HEK293 (cell line): ENCODE results near the gene HTRA2.

Experiments
- CTCF ChIA-PET: fragments of 350-600 bp; formaldehyde crosslinking; extraction: SDS; loops from one replicate; lab custom pipeline; 2021; ENCODE audit warnings: antibody characterized with exemption; lab: Yijun Ruan, JAX
- POLR2A ChIA-PET: fragments of 300-600 bp; formaldehyde crosslinking; extraction: SDS; loops from one replicate; lab custom pipeline; 2020; ENCODE audit warnings: antibody characterized with exemption, inconsistent platforms; lab: Yijun Ruan, JAX
- H3K27ac ChIP-seq: fragments of 200-500 bp; sonication (Bioruptor generic); 2 replicates; pipeline ENCODE4 v1.5.1; 2014; ENCODE audit warnings: low read depth, low read length, control low read depth, inconsistent platforms; ENCODE audit errors: extremely low read depth
- H3K36me3 ChIP-seq, 2 experiments: fragments of 200-500 bp in 1 of 2; sonication (Bioruptor generic) in 1 of 2; 1 replicate in 1 of 2; 2 replicates in 1 of 2; pipeline ENCODE4 v1.5.1; 2014 to 2017; ENCODE audit warnings: inconsistent platforms in 2 of 2, low read length in 2 of 2; ENCODE audit not compliant: control insufficient read depth in 2 of 2, insufficient read depth in 1 of 2
- H3K4me1 ChIP-seq: fragments of 200-500 bp; sonication (Bioruptor generic); 2 replicates; pipeline ENCODE4 v1.5.1; 2014; ENCODE audit warnings: mild to moderate bottlenecking, low read length, inconsistent platforms; ENCODE audit not compliant: control insufficient read depth, insufficient read depth
- H3K4me3 ChIP-seq: 2 replicates; pipeline ENCODE4 v1.5.1; 2011; ENCODE audit warnings: low read depth, mild to moderate bottlenecking, control low read depth, low read length, moderate library complexity
- H3K9me3 ChIP-seq: fragments of 200-500 bp; sonication (Bioruptor generic); 2 replicates; pipeline ENCODE4 v1.5.1; 2014; ENCODE audit warnings: low read depth, low read length, inconsistent platforms; ENCODE audit not compliant: control insufficient read depth, insufficient read depth
- HOXA7 ChIP-seq: sonication (generic); formaldehyde crosslinking; IDR thresholded peaks from 2 replicates; pipeline ENCODE4 v1.8.1; 2022; ENCODE audit warnings: missing genetic modification reagents, borderline replicate concordance
- IKZF3 ChIP-seq: fragments of 450-650 bp; IDR thresholded peaks from 2 replicates; pipeline ENCODE4 v1.5.0; 2018; ENCODE audit warnings: missing biosample characterization, mild to moderate bottlenecking, missing genetic modification characterization, moderate library complexity
- PRDM1 ChIP-seq: fragments of 450-650 bp; formaldehyde crosslinking; IDR thresholded peaks from 2 replicates; pipeline ENCODE4; 2016; ENCODE audit warnings: missing biosample characterization, missing genetic modification characterization
- SCRT2 ChIP-seq: fragments of 450-650 bp; formaldehyde crosslinking; IDR thresholded peaks from 2 replicates; pipeline ENCODE4 v1.5.1; 2016; ENCODE audit warnings: missing biosample characterization, missing genetic modification characterization
- SP7 ChIP-seq: fragments of 450-650 bp; formaldehyde crosslinking; IDR thresholded peaks from 2 replicates; pipeline ENCODE4 v1.5.1; 2016; ENCODE audit warnings: missing biosample characterization, missing genetic modification characterization
- ZIC2 ChIP-seq: fragments of 450-650 bp; formaldehyde crosslinking; IDR thresholded peaks from 2 replicates; pipeline ENCODE4 v1.5.1; 2016; ENCODE audit warnings: missing biosample characterization, missing genetic modification characterization
- ZNF148 ChIP-seq: fragments of 450-650 bp; formaldehyde crosslinking; IDR thresholded peaks from 2 replicates; pipeline ENCODE4 v1.5.0; 2017; ENCODE audit warnings: missing biosample characterization, missing genetic modification characterization, borderline replicate concordance
- ZNF311 ChIP-seq: fragments of 450-650 bp; formaldehyde crosslinking; IDR thresholded peaks from 2 replicates; pipeline ENCODE4 v1.5.1; 2017; ENCODE audit warnings: missing biosample characterization, missing genetic modification characterization, borderline replicate concordance
- ZNF341 ChIP-seq: fragments of 450-650 bp; formaldehyde crosslinking; IDR thresholded peaks from 2 replicates; pipeline ENCODE4; 2016; ENCODE audit warnings: low read depth, missing biosample characterization, missing genetic modification characterization
- ZNF433 ChIP-seq: fragments of 450-650 bp; formaldehyde crosslinking; IDR thresholded peaks from 2 replicates; pipeline ENCODE4 v1.5.1; 2016; ENCODE audit warnings: missing biosample characterization, missing genetic modification characterization, low read depth
- ZNF529 ChIP-seq: fragments of 450-650 bp; formaldehyde crosslinking; IDR thresholded peaks from 2 replicates; pipeline ENCODE4 v1.5.1; 2017; ENCODE audit warnings: missing genetic modification characterization, missing biosample characterization; ENCODE audit not compliant: insufficient replicate concordance
- ZNF544 ChIP-seq: fragments of 450-650 bp; formaldehyde crosslinking; IDR thresholded peaks from 2 replicates; pipeline ENCODE4 v1.5.0; 2017; ENCODE audit warnings: missing biosample characterization, missing genetic modification characterization
- ZNF560 ChIP-seq: fragments of 450-650 bp; formaldehyde crosslinking; IDR thresholded peaks from 2 replicates; pipeline ENCODE4 v1.5.1; 2017; ENCODE audit warnings: missing biosample characterization, missing genetic modification characterization, borderline replicate concordance
- ZNF585B ChIP-seq: fragments of 450-650 bp; formaldehyde crosslinking; IDR thresholded peaks from 2 replicates; pipeline ENCODE4 v1.5.1; 2016; ENCODE audit warnings: missing biosample characterization, missing genetic modification characterization
- ZNF776 ChIP-seq: fragments of 450-650 bp; formaldehyde crosslinking; IDR thresholded peaks from 2 replicates; pipeline ENCODE4 v1.5.0; 2017; ENCODE audit warnings: missing biosample characterization, missing genetic modification characterization, borderline replicate concordance
- ZNF837 ChIP-seq: fragments of 450-650 bp; formaldehyde crosslinking; IDR thresholded peaks from 2 replicates; pipeline ENCODE4 v1.5.1; 2016; ENCODE audit warnings: missing biosample characterization, missing genetic modification characterization
- TF ChIP-seq, protein P1 (sequence below): fragments of 450-650 bp; formaldehyde crosslinking; IDR thresholded peaks from 2 replicates; pipeline ENCODE4 v1.5.1; 2017; ENCODE audit warnings: missing biosample characterization, missing genetic modification characterization
- TF ChIP-seq, protein P2 (sequence below): fragments of 450-650 bp; formaldehyde crosslinking; IDR thresholded peaks from 2 replicates; pipeline ENCODE4 v1.5.1; 2016; ENCODE audit warnings: missing biosample characterization, missing genetic modification characterization

Gene HTRA2

GRCh38 chr2:74498500-74499266 is 31.1 kb upstream of the HTRA2 start:
- H3K27ac ChIP-seq = no peak overlapping the region
- H3K36me3 ChIP-seq = peaks cover 0 to 8% of the 10 kb centered on the region in 2 experiments; a peak in 1 of 3 replicates
- TF ChIP-seq SCRT2 (peak; percentile 87), ZNF560 (no peak), ZIC2 (no peak)
- POLR2A ChIA-PET = no interaction called here
- H3K9me3 ChIP-seq = no peaks in the 10 kb centered on the region
- no peak overlapping the region for H3K4me3 ChIP-seq
- CTCF ChIA-PET = no interaction called here
- H3K4me1 ChIP-seq = no peaks in the 10 kb centered on the region

DNA sequence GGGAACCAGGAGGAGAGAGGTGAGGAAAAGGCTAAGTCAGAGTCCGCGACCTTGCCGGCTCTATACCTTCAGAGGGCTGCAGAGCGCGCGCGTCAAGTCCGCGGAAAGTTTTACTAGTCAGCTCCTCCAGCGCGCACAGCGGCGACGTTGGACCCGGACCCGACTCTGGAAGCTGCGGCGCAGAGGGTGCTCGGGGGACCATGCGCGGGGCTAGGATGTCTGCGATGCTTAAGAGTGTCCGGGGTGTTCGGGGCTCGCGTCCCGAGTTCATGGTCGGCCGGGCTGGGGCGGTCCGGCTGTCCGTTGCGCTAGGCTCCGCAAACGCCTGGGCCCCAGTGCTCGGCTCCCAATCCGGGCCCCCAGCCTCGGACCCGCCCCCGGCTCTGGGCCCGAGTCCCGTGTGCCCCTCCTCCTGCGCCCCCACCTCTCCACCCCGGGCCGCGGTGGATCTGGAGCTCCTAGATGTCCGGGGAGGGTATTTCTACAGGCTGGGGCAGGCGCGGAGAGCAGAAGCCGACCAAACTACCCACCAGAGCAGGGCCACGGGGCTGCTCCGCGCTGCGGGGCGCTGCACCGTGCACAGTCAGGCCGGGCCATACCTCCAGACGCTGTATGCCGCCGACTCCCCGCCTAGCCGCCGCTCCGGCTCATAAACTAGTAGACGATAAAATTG is 30.3 kb upstream of the HTRA2 start, which contains the start of gene LBX2:
TSS of gene LBX2 (minus strand) at position 337 of the 673 bp plus-strand sequence. CDS start at position 271, 66 bp downstream.
- H3K36me3 ChIP-seq = peaks cover 0 to 6% of the 10 kb centered on the region in 2 experiments; a peak in 1 of 3 replicates
- TF ChIP-seq SCRT2 (peak; percentile 11; the same call in 1 of the 2 replicates), ZNF148 (tag by site-specific recombination) (no peak)
- H3K9me3 ChIP-seq = no peaks in the 10 kb centered on the region
- CTCF ChIA-PET = interaction anchor here (1.0 kb wide), 1 partner anchor 17 kb away, joined by 4 read pairs; the partner anchor contains the start of genes CCDC142 and TTC31
- H3K27ac ChIP-seq = no peak within 1 kb of the TSS
- H3K4me3 ChIP-seq = no peak within 1 kb of the TSS
- no peaks in the 10 kb centered on the region for H3K4me1 ChIP-seq
- POLR2A ChIA-PET = no interaction called here

- H3K9me3 ChIP-seq = no peaks in the 10 kb centered on the region
- CTCF ChIA-PET = interaction anchor here (0.7 to 1.0 kb wide), 4 partner anchors 17 to 141 kb away, joined by 3 to 4 read pairs (median 4); partner anchors contain the start of genes CCDC142 and TTC31
Measured at GRCh38 chr2:74499940-74500577, 29.7 kb upstream of the HTRA2 start.

More at GRCh38 chr2:74499940-74500577, 29.7 kb upstream of the HTRA2 start:
- Histone ChIP-seq H3K36me3 (peaks cover 0 to 10% of the 10 kb centered on the region in 2 experiments; a peak in 2 of 3 replicates), H3K4me1 (no peaks in the 10 kb centered on the region)
- POLR2A ChIA-PET = interaction anchor here (1.2 kb wide), 1 partner anchor 10 kb away, joined by 3 read pairs; no protein-coding TSS in a partner anchor
- no peak for TF ChIP-seq HOXA7
- no peak for TF ChIP-seq PRDM1 (tag by site-specific recombination)
- TF ChIP-seq IKZF3 (tag by site-specific recombination) = no peak
- no peak for TF ChIP-seq ZNF311 (tag by site-specific recombination)
- no peak for TF ChIP-seq ZNF529 (tag by site-specific recombination)
- no peak for TF ChIP-seq ZNF837
- no peak for TF ChIP-seq ZNF341
- TF ChIP-seq, protein P1, sequence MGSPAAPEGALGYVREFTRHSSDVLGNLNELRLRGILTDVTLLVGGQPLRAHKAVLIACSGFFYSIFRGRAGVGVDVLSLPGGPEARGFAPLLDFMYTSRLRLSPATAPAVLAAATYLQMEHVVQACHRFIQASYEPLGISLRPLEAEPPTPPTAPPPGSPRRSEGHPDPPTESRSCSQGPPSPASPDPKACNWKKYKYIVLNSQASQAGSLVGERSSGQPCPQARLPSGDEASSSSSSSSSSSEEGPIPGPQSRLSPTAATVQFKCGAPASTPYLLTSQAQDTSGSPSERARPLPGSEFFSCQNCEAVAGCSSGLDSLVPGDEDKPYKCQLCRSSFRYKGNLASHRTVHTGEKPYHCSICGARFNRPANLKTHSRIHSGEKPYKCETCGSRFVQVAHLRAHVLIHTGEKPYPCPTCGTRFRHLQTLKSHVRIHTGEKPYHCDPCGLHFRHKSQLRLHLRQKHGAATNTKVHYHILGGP = no peak
- TF ChIP-seq SP7 = no peak
- no peak for TF ChIP-seq ZNF585B
- TF ChIP-seq, protein P2, sequence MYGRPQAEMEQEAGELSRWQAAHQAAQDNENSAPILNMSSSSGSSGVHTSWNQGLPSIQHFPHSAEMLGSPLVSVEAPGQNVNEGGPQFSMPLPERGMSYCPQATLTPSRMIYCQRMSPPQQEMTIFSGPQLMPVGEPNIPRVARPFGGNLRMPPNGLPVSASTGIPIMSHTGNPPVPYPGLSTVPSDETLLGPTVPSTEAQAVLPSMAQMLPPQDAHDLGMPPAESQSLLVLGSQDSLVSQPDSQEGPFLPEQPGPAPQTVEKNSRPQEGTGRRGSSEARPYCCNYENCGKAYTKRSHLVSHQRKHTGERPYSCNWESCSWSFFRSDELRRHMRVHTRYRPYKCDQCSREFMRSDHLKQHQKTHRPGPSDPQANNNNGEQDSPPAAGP (tag by site-specific recombination) = no peak
- no peak for TF ChIP-seq ZNF544 (tag by site-specific recombination)
- TF ChIP-seq ZNF433 (tag by site-specific recombination) = no peak
- TF ChIP-seq ZNF776 (tag by site-specific recombination) = no peak
- TF ChIP-seq, all 188 proteins: peak for 0
- H3K4me3 ChIP-seq = no peak overlapping the region
- H3K27ac ChIP-seq = no peak overlapping the region
